Dendritic cell treated with granulocyte-macrophage colony-stimulating factor and Interleukin-4, amounts not matched to agents 40 ng/mL and 50 ng/mL, for 4 days (primary cell): Measurements from ENCODE around the gene KCNIP4.

Experiments used
- H3K27ac Mint-ChIP-seq: one replicate; pipeline ENCODE4 v1.8.0; 2022; ENCODE audit warnings: mild to moderate bottlenecking, mixed read lengths
- H3K27me3 Mint-ChIP-seq: one replicate; pipeline ENCODE4 v1.8.0; 2022; ENCODE audit warnings: mild to moderate bottlenecking, mixed read lengths
- H3K36me3 Mint-ChIP-seq: one replicate; pipeline ENCODE4 v1.8.0; 2022; ENCODE audit warnings: low read depth, mixed read lengths
- H3K4me1 Mint-ChIP-seq: one replicate; pipeline ENCODE4 v1.8.0; 2022; ENCODE audit warnings: low read depth, mixed read lengths
- H3K4me3 Mint-ChIP-seq: one replicate; pipeline ENCODE4 v1.8.0; 2022; ENCODE audit warnings: mild to moderate bottlenecking, moderate library complexity, mixed read lengths
- H3K9me3 Mint-ChIP-seq: one replicate; pipeline ENCODE4 v1.8.0; 2022; ENCODE audit warnings: mixed read lengths
- intact Hi-C: fragments of 100-400 bp; cut with micrococcal nuclease; formaldehyde crosslinking; loops from one replicate; pipeline ENCODE4 v1.15.0; 2022

The KCNIP4 gene

GRCh38 chr4:21749924-21750323 lies 198.6 kb downstream of the KCNIP4 start:
- intact Hi-C loops: no loop called here
- Mint-ChIP-seq H3K27ac (no peak overlapping the region), H3K9me3 (no peaks in the 10 kb centered on the region), H3K4me1 (no peaks in the 10 kb centered on the region), H3K27me3 (no peaks in the 10 kb centered on the region), H3K36me3 (no peaks in the 10 kb centered on the region), H3K4me3 (no peak overlapping the region)

GRCh38 chr4:21749412-21749811 lies 199.2 kb downstream of the KCNIP4 start:
- Mint-ChIP-seq H3K27me3 (no peaks in the 10 kb centered on the region), H3K4me1 (no peaks in the 10 kb centered on the region), H3K27ac (no peak overlapping the region), H3K36me3 (no peaks in the 10 kb centered on the region), H3K4me3 (no peak overlapping the region), H3K9me3 (no peaks in the 10 kb centered on the region)
- intact Hi-C loops: no loop called here

GRCh38 chr4:21744046-21744445 lies 204.5 kb downstream of the KCNIP4 start:
- no peaks in the 10 kb centered on the region for H3K27me3 Mint-ChIP-seq
- no peaks in the 10 kb centered on the region for H3K36me3 Mint-ChIP-seq
- intact Hi-C loops: no loop called here
- H3K9me3 Mint-ChIP-seq: no peaks in the 10 kb centered on the region
- H3K27ac Mint-ChIP-seq: no peak overlapping the region
- H3K4me1 Mint-ChIP-seq: no peaks in the 10 kb centered on the region
- no peak overlapping the region for H3K4me3 Mint-ChIP-seq

- no peaks in the 10 kb centered on the region for H3K36me3 Mint-ChIP-seq
- no peak overlapping the region for H3K4me3 Mint-ChIP-seq
- H3K27ac Mint-ChIP-seq: no peak overlapping the region
- H3K9me3 Mint-ChIP-seq: no peaks in the 10 kb centered on the region
- no peaks in the 10 kb centered on the region for H3K27me3 Mint-ChIP-seq
- intact Hi-C loops: no loop called here
- H3K4me1 Mint-ChIP-seq: no peaks in the 10 kb centered on the region
Measured at GRCh38 chr4:21742326-21742725, 206.2 kb downstream of the KCNIP4 start.

GRCh38 chr4:21738821-21739220 lies 209.8 kb downstream of the KCNIP4 start:
- Mint-ChIP-seq H3K9me3 (no peaks in the 10 kb centered on the region), H3K27ac (no peak overlapping the region), H3K36me3 (no peaks in the 10 kb centered on the region), H3K27me3 (no peaks in the 10 kb centered on the region), H3K4me1 (no peaks in the 10 kb centered on the region), H3K4me3 (no peak overlapping the region)
- intact Hi-C loops: no loop called here

- Mint-ChIP-seq H3K4me1 (no peaks in the 10 kb centered on the region), H3K27ac (no peak overlapping the region)
Measured at GRCh38 chr4:21735866-21736265, 212.7 kb downstream of the KCNIP4 start.

GRCh38 chr4:21733894-21734630 lies 214.5 kb downstream of the KCNIP4 start:
- Mint-ChIP-seq H3K36me3 (no peaks in the 10 kb centered on the region), H3K4me3 (no peak overlapping the region), H3K27me3 (no peaks in the 10 kb centered on the region), H3K27ac (no peak overlapping the region), H3K9me3 (no peaks in the 10 kb centered on the region), H3K4me1 (no peaks in the 10 kb centered on the region)
- intact Hi-C loops: no loop called here

More at GRCh38 chr4:21735866-21736265, 212.7 kb downstream of the KCNIP4 start:
- H3K9me3 Mint-ChIP-seq: no peaks in the 10 kb centered on the region
- no peaks in the 10 kb centered on the region for H3K27me3 Mint-ChIP-seq
- H3K4me3 Mint-ChIP-seq: no peak overlapping the region
- intact Hi-C loops: no loop called here
- H3K36me3 Mint-ChIP-seq: no peaks in the 10 kb centered on the region

- H3K27ac Mint-ChIP-seq: no peak overlapping the region
- H3K4me1 Mint-ChIP-seq: no peaks in the 10 kb centered on the region
- no peaks in the 10 kb centered on the region for H3K36me3 Mint-ChIP-seq
- intact Hi-C loops: no loop called here
- no peaks in the 10 kb centered on the region for H3K27me3 Mint-ChIP-seq
- H3K4me3 Mint-ChIP-seq: no peak overlapping the region
- no peaks in the 10 kb centered on the region for H3K9me3 Mint-ChIP-seq
Measured at GRCh38 chr4:21728304-21728703, 220.3 kb downstream of the KCNIP4 start.

- H3K4me3 Mint-ChIP-seq: no peak overlapping the region
- no peaks in the 10 kb centered on the region for H3K9me3 Mint-ChIP-seq
- intact Hi-C loops: no loop called here
- H3K27me3 Mint-ChIP-seq: no peaks in the 10 kb centered on the region
- H3K4me1 Mint-ChIP-seq: no peaks in the 10 kb centered on the region
- no peaks in the 10 kb centered on the region for H3K36me3 Mint-ChIP-seq
- no peak overlapping the region for H3K27ac Mint-ChIP-seq
Measured at GRCh38 chr4:21726255-21726815, 222.2 kb downstream of the KCNIP4 start.

GRCh38 chr4:21722157-21722839 lies 226.3 kb downstream of the KCNIP4 start:
- no peaks in the 10 kb centered on the region for H3K4me1 Mint-ChIP-seq
- no peak overlapping the region for H3K27ac Mint-ChIP-seq
- intact Hi-C loops: no loop called here
- H3K4me3 Mint-ChIP-seq: no peak overlapping the region
- no peaks in the 10 kb centered on the region for H3K9me3 Mint-ChIP-seq
- no peaks in the 10 kb centered on the region for H3K36me3 Mint-ChIP-seq
- H3K27me3 Mint-ChIP-seq: no peaks in the 10 kb centered on the region

- Mint-ChIP-seq H3K27ac (no peak overlapping the region), H3K9me3 (no peaks in the 10 kb centered on the region), H3K4me1 (no peaks in the 10 kb centered on the region), H3K4me3 (no peak overlapping the region), H3K36me3 (no peaks in the 10 kb centered on the region), H3K27me3 (no peaks in the 10 kb centered on the region)
- intact Hi-C loops: no loop called here
Measured at GRCh38 chr4:21716531-21716930, 232.0 kb downstream of the KCNIP4 start.

GRCh38 chr4:21710179-21710835 lies 238.3 kb downstream of the KCNIP4 start:
- Mint-ChIP-seq H3K4me1 (no peaks in the 10 kb centered on the region), H3K4me3 (no peak overlapping the region), H3K9me3 (no peaks in the 10 kb centered on the region), H3K27me3 (no peaks in the 10 kb centered on the region), H3K36me3 (no peaks in the 10 kb centered on the region), H3K27ac (no peak overlapping the region)
- intact Hi-C loops: no loop called here

GRCh38 chr4:21709761-21710160 lies 238.8 kb downstream of the KCNIP4 start:
- Mint-ChIP-seq H3K4me1 (no peaks in the 10 kb centered on the region), H3K36me3 (no peaks in the 10 kb centered on the region), H3K27me3 (no peaks in the 10 kb centered on the region), H3K27ac (no peak overlapping the region), H3K4me3 (no peak overlapping the region), H3K9me3 (no peaks in the 10 kb centered on the region)
- intact Hi-C loops: no loop called here

- Mint-ChIP-seq H3K36me3 (no peaks in the 10 kb centered on the region), H3K27ac (no peak overlapping the region), H3K27me3 (no peaks in the 10 kb centered on the region), H3K4me3 (no peak overlapping the region), H3K4me1 (no peaks in the 10 kb centered on the region), H3K9me3 (no peaks in the 10 kb centered on the region)
- intact Hi-C loops: no loop called here
Measured at GRCh38 chr4:21709031-21709430, 239.5 kb downstream of the KCNIP4 start.
